Ishikawa (cell line): ENCODE data around the gene MOGAT1.

Experiments
- TAF1 ChIP-seq: IDR thresholded peaks from 2 replicates; pipeline ENCODE4 v1.6.1; 2012; ENCODE audit warnings: low read depth, mild to moderate bottlenecking
- YY1 ChIP-seq: IDR thresholded peaks from 2 replicates; pipeline ENCODE4 v1.6.1; 2012; ENCODE audit warnings: low read depth
- TF ChIP-seq, protein P1 (sequence below): IDR thresholded peaks from 2 replicates; pipeline ENCODE4 v1.6.1; 2012

DNA sequence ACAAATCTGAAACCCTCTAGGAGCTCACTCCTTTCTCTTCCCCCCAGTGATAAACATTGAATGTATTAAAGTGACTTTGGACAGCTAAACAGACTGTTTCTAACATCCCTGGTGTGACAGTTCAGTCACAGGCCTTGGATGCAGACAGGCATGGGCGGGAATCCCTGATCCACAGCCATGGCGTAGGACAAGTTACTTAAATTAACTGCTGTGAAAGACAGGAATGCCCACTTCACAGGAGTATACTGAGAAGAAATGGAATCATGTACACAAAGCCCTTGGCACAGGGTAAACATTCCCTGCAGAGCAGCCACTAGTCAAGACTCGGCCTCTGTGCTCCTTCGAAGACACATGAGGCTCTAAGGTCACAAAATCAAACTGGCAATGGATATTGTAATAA is 49.6 kb upstream of the MOGAT1 start:
- TF ChIP-seq YY1, result no peak
- TF ChIP-seq, protein P1, sequence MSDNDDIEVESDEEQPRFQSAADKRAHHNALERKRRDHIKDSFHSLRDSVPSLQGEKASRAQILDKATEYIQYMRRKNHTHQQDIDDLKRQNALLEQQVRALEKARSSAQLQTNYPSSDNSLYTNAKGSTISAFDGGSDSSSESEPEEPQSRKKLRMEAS, result no peak
- no peak for TF ChIP-seq TAF1
